GM12865 (cell line): ENCODE data around the gene CYS1.

Source experiments
- DNase-seq: peaks from one replicate; pipeline ENCODE4 v3.0.0; 2010; ENCODE audit warnings: low read depth
- H3K4me3 ChIP-seq: 2 replicates; pipeline ENCODE4 v1.5.1; 2011; ENCODE audit warnings: mild to moderate bottlenecking, low read depth, low read length, control low read depth
- TF ChIP-seq, protein P1 (sequence below): IDR thresholded peaks from 2 replicates; pipeline ENCODE4 v1.5.1; 2011; ENCODE audit warnings: low read length, control low read depth, low read depth, inconsistent platforms; ENCODE audit not compliant: insufficient read depth; ENCODE audit errors: missing control alignments

The CYS1 gene

DNA sequence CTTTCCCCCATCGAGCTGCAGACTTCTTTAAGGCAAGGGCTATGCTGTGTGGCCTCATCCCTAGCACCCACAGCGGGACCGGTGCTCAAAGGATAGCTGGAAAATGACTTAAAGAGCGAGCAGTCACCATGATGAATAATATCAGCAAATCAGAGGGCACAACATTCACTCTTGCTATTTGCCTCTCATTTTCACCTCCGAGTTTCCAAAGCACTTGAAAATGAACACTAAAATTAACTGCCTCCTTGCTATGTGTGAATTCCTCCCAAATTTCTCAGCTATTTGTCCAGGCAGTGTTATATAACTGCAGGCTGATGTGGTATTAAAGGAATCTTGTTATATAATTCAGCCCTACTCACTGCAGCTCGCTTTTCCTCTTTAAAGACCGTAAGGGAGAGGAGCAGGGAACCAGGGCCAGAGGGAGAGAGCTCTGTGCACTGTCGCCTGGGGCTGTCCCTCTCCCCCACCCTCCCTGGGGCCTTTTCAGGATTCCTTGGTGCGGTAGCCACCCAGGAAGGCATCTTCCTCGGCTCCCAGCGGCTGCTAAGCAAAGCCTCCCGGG, 1.4 kb downstream of the CYS1 start:
- TF ChIP-seq, protein P1, sequence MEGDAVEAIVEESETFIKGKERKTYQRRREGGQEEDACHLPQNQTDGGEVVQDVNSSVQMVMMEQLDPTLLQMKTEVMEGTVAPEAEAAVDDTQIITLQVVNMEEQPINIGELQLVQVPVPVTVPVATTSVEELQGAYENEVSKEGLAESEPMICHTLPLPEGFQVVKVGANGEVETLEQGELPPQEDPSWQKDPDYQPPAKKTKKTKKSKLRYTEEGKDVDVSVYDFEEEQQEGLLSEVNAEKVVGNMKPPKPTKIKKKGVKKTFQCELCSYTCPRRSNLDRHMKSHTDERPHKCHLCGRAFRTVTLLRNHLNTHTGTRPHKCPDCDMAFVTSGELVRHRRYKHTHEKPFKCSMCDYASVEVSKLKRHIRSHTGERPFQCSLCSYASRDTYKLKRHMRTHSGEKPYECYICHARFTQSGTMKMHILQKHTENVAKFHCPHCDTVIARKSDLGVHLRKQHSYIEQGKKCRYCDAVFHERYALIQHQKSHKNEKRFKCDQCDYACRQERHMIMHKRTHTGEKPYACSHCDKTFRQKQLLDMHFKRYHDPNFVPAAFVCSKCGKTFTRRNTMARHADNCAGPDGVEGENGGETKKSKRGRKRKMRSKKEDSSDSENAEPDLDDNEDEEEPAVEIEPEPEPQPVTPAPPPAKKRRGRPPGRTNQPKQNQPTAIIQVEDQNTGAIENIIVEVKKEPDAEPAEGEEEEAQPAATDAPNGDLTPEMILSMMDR: no peak
- H3K4me3 ChIP-seq: peak overlapping the region; percentile 32
- DNase-seq: no peak

- TF ChIP-seq, protein P1: no peak
- H3K4me3 ChIP-seq: no peak overlapping the region
- no peak for DNase-seq
These were observed 2.2 kb downstream of the CYS1 start for GRCh38 chr2:10078001-10078400.

DNA sequence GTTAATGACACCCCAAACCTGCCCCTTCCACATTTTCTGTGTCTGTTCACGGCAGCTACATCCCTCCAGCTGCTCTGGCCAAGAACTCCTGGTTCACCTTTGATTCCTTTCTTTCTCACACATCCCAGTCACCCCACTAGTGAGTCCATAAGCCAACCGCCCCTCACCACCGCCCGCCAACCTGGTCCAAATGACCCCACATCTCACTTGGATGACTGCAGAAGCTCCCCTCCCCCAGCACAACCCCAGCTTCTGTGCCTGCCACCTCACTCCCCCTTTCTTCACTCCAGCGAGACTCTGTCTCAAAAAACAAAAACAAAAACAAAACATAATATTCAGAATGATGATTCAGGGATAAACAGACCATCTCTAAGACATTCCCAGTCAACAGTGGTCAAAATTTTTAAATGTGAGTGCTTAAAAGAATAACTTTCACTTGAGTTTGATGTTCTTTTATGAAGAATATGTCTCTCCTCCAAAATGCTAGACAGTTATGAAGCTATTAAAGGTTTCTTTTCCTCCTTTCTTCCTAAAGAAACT, 3.2 kb downstream of the CYS1 start:
- TF ChIP-seq, protein P1: no peak
- H3K4me3 ChIP-seq: no peak overlapping the region
- no peak for DNase-seq

DNA sequence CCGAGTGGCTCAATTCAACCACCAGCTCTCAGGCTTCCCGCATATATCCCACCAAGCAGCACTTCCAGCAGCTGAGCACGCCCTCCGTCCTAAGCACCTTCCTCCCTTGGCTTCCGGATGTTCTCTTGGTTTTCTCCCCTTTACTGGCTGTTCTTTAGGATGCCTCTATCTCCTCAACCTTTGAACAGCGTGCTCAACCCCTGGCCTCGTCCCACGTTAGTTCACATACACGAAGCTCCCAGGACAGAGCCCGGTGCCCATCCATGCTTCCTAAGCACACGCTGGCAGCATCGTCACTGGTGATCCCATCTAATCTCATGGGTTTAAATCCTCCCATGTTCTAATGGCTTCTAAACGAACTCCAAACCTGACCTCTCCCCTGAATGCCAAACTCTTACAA, 3.7 kb downstream of the CYS1 start:
- H3K4me3 ChIP-seq: no peak overlapping the region
- DNase-seq: no peak
- TF ChIP-seq, protein P1: no peak

DNA sequence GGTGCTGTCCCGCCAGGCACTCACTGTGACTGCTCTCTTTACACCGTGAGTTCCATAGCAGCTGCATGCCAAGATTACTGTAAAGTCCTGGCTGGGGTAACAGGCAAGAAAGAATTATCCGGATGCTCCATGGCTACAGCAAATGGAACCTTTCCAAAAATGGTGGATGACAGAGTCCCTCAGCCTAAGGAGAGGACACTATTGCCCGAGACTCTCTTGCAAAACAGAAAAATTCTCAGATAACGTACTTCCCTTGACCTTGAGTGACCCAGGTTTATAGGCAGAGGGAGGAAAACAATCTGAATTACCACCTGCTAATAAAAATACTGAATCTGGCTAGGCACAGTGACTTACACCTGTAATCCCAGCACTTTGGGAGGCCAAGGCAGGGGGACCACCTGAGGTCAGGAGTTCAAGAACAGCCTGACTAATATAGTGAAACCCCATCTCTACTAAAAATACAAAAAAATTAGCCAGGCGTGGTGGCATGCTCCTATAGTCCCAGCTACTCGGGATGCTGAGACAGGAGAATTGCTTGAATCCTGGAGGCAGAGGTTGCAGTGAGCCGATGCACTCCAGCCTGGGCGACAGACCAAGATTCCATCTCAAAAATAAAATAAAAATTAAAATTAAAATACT, 4.5 kb downstream of the CYS1 start:
- no peak overlapping the region for H3K4me3 ChIP-seq
- TF ChIP-seq, protein P1: no peak
- DNase-seq: no peak

DNA sequence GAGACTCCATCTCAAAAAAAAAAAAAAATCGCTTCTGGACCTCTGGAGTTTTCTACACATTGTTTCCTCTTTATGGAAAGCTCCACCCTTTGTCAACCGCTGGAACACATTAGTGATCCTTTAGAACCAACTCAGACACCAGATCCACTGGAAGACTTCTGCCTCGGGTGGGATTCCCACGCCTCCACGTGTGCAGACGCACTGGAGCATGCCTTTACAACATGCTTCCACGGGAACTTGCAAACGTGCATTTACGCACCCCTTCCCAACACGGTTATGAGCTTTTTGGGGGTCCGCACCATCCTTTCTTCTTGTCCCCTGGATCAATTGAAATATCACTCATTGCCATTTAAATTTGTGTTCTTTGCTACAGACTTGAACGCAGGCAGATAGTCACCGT, 5.1 kb downstream of the CYS1 start:
- no peak for DNase-seq
- H3K4me3 ChIP-seq: no peak overlapping the region
- TF ChIP-seq, protein P1: no peak
